H1 (cell line): ENCODE measurements around the gene MYH6. TPM values are rescaled to one million over a fixed set of nuclear protein-coding genes. Genes with fewer than 3 reads are reported as not detected.

Experiments used
- CREB1 ChIP-seq: IDR thresholded peaks from 2 replicates; pipeline ENCODE4 v1.6.1; 2012; ENCODE audit warnings: inconsistent platforms
- RNF2 ChIP-seq: fragments of 200-900, 300-1000 bp; sonication (generic); IDR thresholded peaks from 2 replicates; pipeline ENCODE4 v1.7.1; 2016; ENCODE audit warnings: borderline replicate concordance, low read depth, mild to moderate bottlenecking, antibody characterized with exemption, low read length; ENCODE audit not compliant: poor library complexity, severe bottlenecking; ENCODE audit errors: missing control alignments
- SIX5 ChIP-seq: IDR thresholded peaks from 2 replicates; pipeline ENCODE4 v1.6.1; 2011; ENCODE audit warnings: mild to moderate bottlenecking, low read depth, low read length
- SP1 ChIP-seq: IDR thresholded peaks from 2 replicates; pipeline ENCODE4 v1.6.1; 2011; ENCODE audit warnings: low read depth, low read length
- polyA plus RNA-seq, 7 experiments: library from polyadenylated mRNA; depleted of rRNA in 3 of 7; stranded (reverse) in 5 of 7; unstranded in 2 of 7; fragments of >200 nt in 5 of 7; fragments of 200-250 nt in 2 of 7; gene quantifications; 1 replicate in 5 of 7; 2 replicates in 1 of 7; 4 replicates in 1 of 7; pipeline versions ENCODE4 v1.2.1 to v1.2.3, GENCODE V29; 2011 to 2013; ENCODE audit warnings: missing spikeins in 2 of 7, mixed read lengths in 2 of 7
- total RNA-seq: library from RNA; stranded (reverse); fragmentation: NEBNext Ultra II Directional; extraction: Animal tissue kit (Norgen Biotek cat#: 25700); gene quantifications from 2 replicates; pipeline ENCODE4 v1.2.1, GENCODE V29; 2021

Gene MYH6
- total and polyA plus RNA-seq, 2 of the 8 experiments (the other 6 are each of a cell fraction or from before 2014, with no cell fraction given): 0.03 TPM; not detected in 1

GRCh38 chr14:23370221-23370620 is 37.9 kb downstream of the MYH6 start (continued):
- TF ChIP-seq SIX5 (no peak), SP1 (no peak), RNF2 (no peak), CREB1 (no peak)
- TF ChIP-seq, all 59 proteins: peak for 0
